Stimulated activated CD8-positive, alpha-beta memory T cell treated with anti-CD3 and anti-CD28 coated beads, Interleukin-2, amount 100 ng/mL, for 48 hours (primary cell): Measurements from ENCODE around the gene SLK.

Experiments
- DNase-seq, 2 donors: peaks; one replicate each; pipeline ENCODE4 v3.0.0-alpha.2; 2020; ENCODE audit warnings: low read depth in 2 of 2

The SLK gene

DNA sequence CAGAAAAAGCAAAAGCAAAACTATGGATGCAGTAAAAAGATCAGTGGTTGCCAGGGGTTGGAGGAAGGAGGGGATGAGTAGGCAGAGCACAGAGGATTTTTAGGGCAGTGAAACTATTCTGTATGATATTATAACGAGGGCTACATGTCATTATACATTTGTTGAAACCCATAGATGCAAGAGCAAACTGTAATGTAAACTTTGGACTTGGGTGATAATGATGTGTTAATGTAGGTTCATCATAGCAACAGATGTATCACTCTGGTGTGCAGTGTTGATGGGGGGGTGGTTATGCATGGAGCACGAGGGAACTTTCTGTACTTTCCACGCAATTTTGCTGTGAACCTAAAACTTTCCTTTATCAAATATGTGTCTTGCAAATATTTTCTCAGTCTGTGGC, 23.2 kb downstream of the SLK start:
- no peak for DNase-seq

DNA sequence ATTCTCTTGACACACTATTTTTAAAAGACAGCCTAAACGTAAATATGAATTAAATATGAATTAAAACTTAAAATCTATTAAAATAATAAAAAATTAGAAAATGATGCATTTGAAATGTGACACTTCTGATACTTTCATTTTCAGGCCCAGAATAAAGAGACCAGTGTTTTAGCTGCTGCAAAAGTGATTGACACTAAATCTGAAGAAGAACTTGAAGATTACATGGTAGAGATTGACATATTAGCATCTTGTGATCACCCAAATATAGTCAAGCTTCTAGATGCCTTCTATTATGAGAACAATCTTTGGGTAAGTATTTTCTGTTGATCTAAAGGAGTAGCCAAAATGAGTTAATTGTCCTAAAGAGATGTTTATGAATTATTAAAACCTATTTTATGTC, 23.6 kb downstream of the SLK start:
- no peak for DNase-seq

DNA sequence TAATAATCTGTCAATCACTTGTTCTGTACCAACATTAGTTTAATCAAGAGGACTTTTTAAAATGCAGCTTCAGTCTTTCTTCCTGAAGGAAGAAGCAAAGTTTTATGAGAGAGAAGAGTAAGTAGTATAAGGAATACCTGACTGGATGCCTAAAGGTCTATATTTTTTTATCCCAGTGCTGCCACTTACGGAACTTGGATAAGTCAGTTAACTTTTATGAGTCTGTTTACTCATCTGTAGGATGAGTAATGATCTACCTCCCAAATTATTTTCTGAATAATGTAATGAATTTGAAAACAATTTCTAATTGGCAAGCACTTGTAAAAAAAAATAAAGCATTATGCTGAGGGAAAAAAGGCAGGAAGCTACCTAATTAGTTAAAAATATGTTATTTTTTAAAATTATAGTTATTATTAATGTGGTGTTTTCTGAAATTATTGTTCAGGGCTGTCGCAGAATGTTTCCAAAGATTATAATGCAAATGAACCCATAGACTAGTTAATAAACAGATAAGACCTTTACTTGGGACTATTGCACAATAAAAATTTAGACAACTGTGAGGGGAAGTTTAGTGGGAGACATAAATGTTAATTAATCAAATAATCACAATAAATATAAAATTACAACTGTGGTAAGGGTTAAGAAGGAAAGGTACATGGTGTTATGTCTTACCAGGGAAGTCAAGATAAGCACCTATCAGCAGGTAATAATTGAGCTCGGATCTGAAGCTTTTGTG, 24.6 kb downstream of the SLK start:
- no peak for DNase-seq

DNA sequence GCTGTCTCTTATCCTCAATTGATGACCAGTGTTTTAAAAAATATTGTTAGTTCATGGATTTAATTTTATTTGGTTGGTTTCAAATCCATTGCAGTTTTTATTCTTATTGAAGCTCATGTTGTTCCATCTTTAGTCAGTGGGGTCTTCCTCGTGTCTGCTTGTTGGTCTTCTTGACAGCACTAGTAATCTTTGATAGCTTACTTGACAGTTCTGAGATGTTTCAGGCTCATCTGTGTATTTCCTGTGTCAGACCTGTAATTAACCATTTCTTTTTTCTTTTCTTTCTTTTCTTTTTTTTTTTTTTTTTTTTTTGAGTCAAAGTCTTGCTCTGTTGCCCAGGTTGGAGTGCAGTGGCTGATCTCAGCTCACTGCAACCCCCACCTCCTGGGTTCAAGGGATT, 28.2 kb downstream of the SLK start:
- no peak for DNase-seq

DNA sequence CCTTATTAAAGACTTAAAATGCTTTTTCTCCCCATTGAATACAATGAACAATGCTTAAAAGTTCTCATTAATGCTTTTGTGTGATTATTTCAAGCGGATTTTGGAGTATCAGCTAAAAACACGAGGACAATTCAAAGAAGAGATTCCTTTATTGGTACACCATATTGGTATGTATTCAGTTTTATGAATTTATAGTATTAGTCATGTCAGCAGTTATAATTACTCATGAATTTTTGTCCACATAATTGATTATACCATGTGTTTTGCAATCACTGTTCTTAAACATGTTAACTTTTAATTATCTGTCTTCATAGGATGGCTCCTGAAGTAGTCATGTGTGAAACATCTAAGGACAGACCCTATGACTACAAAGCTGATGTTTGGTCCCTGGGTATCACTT, 31.9 kb downstream of the SLK start:
- no peak for DNase-seq

DNA sequence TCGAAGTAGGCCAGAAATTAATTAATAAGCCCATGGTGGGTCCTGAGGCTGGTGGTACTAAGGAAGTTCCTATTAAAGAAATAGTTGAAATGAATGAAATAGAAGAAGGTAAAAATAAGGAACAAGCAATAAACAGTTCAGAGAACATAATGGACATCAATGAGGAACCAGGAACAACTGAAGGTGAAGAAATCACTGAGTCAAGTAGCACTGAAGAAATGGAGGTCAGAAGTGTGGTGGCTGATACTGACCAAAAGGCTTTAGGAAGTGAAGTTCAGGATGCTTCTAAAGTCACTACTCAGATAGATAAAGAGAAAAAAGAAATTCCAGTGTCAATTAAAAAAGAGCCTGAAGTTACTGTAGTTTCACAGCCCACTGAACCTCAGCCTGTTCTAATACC, 36.0 kb downstream of the SLK start:
- no peak for DNase-seq

DNA sequence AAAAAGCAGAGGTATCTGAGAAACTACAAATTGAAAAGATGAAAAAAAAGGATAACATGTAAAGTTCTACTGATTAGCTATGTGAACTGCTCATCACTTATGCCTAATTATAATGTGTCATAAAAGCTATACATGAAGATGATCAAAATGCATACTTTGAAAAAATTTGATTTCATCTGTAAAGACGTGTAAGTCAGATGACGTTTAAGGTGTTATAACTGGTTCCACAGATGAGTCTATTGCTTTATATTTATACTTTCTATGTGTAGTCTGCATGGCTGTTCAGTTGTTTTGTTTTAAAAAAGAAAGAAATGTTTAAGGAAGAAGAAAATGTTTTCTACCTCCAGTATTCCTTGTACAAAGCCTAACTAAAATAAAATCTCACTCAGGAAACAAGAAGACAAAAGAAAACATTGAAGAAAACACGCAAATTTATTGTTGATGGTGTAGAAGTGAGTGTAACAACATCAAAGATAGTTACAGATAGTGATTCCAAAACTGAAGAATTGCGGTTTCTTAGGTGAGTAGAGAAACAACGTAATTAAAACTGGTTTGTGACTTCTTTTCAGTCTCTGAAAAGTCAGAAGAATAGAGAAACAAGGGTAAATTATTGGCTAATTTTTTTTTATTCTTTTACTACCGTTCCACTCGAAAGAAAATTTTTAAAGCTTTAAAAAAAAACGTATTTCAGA, 38.4 kb downstream of the SLK start:
- DNase-seq = no peak

DNA sequence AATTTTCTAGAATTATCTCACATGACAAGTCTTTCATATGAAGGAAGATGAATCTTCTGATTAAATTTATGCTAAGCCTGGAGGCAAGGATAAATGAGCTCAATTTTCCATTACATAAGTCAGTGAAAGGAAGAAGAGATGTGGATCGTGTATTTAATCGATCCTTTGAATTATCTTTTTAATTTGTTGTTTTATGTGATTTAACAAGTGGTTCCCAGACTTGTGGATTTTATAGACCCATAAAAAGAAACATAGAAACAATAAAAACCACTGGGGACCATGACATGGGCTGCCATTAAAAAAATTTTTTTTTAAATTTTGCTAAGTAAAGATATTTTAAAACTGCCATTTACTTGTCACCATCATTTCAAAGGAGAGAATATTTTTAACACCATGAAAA, 45.0 kb downstream of the SLK start:
- DNase-seq = no peak

DNA sequence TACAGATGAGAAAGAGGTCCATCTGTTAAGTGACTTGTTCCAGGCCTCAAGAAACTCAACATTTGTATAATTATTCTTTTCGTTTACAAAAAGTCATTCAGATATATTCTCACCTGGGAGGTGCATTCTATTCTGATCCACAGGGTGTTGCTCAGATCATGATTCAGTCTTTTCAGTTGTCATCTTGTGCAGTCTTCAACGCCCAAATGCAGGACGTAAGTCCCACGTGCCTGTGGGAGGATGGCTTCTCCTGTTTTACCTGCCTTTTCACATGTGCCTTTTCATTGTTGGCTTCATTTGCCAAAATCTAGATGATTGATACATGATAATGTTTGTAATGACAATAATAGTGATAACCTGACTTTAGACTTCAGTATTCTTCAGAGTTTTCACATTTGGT, 46.5 kb downstream of the SLK start:
- DNase-seq = no peak

DNA sequence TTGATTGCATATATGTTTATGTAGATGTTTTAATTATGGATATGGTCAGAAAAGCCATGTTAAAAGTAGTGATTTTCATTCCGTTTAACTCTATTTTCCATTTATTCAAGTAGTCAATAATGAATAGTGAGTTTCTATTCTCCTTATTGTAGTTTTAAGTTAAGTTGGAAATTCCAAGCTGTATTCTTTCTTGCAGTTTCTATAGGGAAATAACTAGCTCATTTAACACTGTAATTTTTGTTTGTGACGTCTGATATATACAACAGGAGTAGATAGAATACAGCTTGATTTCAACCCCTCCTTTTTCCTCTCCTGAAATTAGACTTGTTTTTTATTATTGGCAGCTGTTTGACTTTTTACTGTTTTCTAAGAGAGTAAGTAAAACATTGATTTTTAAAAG, 47.2 kb downstream of the SLK start:
- DNase-seq = no peak

DNA sequence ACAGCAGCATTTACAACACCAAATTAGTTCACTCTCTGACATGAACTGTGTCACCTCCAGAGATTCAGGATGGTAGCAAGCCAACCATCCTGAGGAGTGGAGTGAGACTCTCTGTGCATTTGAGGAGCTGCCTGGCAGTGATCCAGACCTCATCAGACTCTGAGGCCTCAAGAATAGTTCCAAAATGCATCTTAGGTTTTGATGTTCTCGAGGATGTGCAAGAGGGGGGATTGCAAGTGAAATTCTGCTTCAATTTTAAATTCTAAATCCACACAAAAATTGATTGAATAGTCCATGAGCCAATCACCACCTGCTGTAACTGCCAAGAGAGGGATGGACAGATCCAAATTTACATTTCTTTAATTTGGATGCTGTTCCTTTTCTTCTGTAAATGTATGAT, 49.7 kb downstream of the SLK start:
- DNase-seq = no peak

DNA sequence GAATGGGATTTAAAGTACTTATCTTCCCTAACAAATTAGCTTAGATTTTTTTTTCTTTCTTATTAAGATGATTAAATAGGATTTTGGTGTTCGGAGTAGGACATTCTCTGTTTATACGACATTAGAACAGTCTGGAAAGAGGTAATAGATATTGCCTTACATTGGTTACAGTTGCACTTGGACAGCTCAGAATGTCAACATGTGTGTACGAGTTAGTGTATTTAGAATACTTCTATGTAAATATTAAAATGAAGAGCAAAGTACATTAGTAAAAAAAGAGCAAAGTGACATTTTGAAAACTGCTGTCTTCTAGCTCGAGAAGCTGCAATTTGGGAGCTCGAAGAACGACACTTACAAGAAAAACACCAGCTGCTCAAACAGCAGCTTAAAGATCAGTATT, 51.5 kb downstream of the SLK start:
- DNase-seq = no peak

DNA sequence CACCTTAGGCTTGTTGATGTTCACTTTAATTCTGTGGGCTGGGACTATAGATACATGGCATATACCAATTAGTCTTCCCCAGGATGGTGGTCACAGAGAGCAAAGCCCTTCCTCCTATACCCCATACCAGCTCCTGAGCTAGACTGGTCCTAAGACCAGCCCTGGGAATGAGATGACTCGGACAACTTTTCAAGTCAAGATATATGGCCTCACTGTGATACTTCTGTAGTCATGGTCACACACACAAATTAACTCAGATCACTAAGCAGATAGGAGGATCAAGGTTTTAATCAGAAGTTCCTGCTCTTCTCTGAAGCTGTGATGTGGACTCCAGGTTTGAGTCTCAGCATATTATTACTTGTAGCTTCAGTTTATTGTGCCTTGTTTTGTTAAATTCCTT, 53.1 kb downstream of the SLK start:
- no peak for DNase-seq

DNA sequence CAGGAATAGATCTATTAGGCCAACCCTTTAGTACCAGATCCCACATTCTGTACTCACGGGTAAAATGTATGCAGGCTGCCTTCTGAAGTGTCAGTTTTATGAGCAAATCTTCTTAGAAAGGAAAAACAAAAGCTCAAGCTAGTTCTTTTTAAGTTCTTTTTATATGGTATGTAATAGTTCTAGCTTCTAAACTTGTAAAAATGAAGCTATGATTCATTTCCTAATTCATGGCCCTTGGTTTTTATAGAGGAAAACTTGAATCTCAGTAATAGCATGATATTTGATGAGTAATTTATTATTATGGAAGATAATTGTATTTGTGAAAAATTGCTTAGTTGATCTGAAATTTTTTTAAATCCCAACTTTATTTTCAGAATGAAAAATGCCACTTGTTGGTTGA, 54.3 kb downstream of the SLK start:
- no peak for DNase-seq

DNA sequence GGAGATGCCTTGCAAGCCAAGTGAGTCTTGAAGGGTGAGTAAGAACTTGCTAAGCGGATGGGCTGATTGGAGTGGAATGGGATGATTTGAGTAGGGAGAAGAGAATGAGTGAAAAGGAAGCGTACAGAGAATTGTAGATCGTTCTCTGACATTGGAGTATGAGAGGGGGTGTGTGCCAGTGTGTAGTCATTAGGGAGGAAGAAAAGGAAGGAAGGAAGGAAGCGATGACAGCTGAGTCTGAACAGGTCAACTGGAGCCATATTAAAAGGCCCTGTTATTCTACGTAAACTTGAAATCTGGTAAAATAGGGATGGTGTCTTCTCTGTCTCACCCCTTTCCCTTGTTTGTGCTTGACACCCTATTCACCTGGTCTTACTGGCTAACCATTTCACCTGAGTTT, 55.1 kb downstream of the SLK start:
- DNase-seq = no peak

DNA sequence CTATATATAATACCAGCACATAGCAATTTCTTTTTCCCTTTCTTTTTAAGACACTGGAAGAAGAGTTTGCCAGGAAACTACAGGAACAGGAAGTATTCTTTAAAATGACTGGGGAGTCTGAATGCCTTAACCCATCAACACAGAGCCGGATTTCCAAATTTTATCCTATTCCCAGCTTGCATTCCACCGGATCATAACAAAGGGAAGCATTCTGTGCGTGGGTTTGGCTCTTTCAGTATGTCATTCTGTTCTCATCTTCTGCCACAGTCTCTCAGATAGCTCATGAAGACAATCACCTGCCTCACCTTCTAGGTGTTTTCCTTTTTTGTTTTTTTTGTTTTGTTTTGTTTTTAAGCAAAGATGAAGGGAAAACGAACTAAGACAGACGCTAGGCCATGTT, 58.6 kb downstream of the SLK start:
- no peak for DNase-seq

DNA sequence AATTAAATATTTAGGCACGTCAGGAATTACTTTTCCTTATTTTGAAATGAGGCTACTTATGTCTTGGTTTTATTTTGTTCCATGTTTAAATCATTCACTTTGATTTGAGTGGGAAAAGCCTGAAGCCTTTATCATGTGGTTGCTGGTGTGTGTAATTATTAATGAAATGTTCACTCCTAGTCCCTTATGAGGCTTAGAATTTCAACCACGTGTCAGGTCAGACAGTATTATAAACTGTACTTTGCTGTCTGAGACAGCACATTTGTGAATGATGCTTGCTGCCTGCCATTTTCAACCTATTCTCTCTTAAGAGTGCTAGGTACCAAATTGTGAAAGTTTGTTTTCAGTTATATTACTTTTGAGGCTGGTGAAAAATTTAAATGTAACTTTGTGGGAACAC, 59.8 kb downstream of the SLK start:
- no peak for DNase-seq

DNA sequence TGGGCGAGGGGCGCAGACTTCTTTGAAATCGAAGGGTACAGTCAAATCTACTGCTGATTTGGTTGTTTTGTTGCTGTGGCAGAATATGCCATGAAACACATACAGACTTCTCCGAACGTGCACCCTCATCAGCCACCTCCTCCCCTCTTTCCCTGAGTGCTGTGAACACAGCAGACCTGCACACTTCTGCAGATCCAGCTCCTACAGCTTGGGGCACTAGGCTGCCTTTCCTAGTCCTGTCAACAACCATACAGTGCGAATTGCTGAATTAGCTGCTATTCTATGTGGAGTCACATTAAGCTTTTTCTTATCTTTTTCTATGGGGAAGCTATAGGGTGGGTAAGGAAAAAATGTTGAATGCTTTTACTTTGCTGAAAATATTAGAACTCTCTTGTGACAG, 61.2 kb downstream of the SLK start:
- peak in 1 of 2 donors; percentile 4 for DNase-seq

DNA sequence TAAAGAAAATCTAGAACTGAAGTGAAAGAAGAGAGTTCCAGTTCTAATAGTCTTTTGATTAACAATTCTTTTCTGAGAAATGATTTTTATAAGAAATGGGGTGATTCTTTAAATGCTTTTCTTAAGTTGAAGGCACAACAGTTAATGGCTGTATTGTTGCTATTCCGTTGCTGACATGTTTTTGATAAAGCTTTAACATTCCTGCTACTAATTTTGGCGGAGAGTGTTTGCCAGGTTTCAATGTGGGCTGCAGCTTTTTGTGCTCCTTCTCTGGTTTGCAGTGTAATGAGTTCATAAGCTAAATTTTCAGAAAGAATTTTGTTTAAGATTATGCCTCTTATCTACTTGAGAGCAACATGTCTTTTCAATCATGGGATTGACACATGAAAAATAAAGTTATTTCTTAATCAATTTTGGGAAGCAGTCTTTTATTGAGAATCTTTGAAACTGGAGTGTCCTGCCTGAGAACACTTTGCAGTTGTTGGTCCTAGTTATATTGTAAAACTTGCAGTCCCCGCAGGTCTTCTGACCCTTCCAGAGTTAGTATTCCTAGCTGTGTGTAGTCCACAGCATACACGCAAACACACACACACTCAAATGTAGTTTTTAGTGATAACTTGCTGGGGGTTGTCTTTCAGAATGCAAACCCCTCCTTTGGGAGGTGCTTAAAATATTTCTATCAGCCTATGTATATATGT, 62.0 kb downstream of the SLK start:
- no peak for DNase-seq

DNA sequence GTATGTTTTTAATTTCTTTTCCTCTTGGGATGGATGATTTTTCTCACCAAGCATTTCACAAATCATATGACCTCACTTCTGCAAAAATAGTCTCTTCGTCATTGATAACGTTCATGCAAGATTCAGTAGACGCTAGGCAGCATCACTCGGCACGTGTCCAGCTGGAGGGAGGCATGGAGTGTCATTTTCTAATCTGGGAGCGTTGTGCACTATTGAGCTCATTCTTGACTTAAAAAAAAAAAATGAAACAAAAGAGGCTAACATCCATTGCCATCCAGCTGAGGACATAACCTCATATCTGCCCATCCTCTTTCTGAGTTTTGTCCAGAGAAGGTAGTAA, 62.6 kb downstream of the SLK start:
- no peak for DNase-seq

DNA sequence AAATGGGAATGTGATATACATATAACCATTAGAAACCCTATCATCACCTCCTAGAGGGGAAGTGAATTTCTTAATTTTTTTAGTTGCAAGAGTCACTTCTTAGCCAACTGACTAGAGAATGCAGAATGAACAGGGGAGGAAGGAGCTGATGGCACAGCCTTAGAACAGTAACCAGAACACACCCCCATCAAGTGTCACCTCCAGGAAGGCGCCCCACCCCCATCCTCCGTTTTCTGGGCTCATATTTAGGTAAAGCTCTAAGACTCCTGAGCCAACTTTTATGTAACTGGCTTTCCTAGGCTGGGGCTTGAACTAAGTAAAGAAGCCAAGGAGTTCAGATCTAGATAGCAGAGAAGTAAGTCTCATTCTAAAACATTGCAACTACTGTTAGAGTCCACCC, 64.7 kb downstream of the SLK start:
- no peak for DNase-seq

DNA sequence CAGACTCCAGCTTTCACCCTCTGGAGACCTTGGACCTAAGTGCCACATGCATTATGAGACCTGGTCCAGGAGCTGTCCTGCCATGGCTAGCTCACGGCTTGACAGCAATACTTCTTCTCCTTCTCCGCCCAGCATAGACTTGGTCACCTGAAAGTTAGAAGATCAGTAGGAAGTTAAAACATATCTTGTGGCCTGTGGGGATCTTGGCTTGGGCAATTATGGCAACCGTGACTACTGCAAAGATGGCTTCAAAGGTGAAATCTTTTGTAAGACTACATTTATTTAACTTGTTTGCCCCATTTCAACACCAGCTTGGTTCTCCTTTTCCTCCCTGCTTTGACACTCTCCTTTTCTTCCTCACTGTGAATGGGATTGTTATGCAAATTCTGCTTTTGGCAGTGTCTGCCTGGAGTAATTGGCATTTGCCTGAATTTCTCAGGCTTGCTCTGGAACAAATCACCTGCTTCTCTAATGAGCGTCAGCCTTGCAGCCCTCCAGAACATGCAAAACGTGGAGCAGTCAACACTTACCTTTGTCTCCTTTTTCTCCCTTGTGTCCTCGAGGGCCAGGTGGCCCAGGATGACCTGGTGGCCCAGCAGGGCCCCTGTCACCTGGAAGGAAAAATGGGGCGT, 65.3 kb downstream of the SLK start:
- no peak for DNase-seq

DNA sequence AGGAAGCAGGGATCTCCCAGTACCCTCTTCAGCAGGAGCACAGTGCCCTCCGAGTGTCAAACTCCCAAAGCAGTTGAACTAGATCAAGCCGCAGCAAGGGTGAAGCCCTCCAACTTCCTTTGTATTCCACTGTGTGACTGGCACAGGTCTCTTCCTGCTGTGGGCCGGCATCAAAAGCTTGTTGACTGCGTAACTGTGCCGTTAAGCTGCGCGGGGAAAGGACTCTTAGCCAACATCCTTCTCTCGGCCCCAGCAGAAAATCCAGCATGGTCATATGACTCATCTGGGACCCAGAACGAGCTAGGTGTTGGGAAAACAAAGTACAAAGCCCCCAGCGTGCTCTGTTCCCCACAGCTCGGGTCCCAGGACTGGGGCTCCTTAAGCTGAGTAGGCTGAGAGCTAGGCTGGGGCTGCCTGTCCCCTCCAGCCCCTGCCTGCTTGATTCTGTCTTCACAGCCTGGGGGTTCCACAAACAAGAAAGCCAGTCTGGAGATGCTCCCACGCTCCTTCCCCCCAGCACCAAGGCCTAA, 66.5 kb downstream of the SLK start:
- DNase-seq = no peak
